Activated CD4-positive, alpha-beta T cell treated with anti-CD3 and anti-CD28 coated beads, Interleukin-2, amount 50 U/mL, for 16 hours (primary cell): ENCODE data around the gene MAPK8IP2.
"Not testable (repeated sequence)": the region's sequence is repeated elsewhere in the genome, so short reads cannot be mapped to it uniquely, and the experiment has no call there.

Experiments
- DNase-seq: peaks from one replicate; pipeline ENCODE4 v3.0.0-alpha.2; 2020

MAPK8IP2 gene

GRCh38 chr22:50600967-50601668 lies 525 bp downstream of the MAPK8IP2 start:
- no peak for DNase-seq

- no peak for DNase-seq
These were observed 1.2 kb downstream of the MAPK8IP2 start for GRCh38 chr22:50601669-50602337.

GRCh38 chr22:50602338-50602700 lies 1.7 kb downstream of the MAPK8IP2 start:
- DNase-seq, result no peak

GRCh38 chr22:50603511-50604255 lies 3.1 kb downstream of the MAPK8IP2 start:
- DNase-seq, result no peak

- DNase-seq, result no peak
These were observed 3.8 kb downstream of the MAPK8IP2 start for GRCh38 chr22:50604256-50605001.

- no peak for DNase-seq
These were observed 4.5 kb downstream of the MAPK8IP2 start for GRCh38 chr22:50605002-50605612.

GRCh38 chr22:50605613-50606074 lies 5.1 kb downstream of the MAPK8IP2 start:
- DNase-seq, result no peak

GRCh38 chr22:50606165-50606945 lies 5.8 kb downstream of the MAPK8IP2 start:
- peak; percentile 12 for DNase-seq

- DNase-seq, result no peak
These were observed 6.5 kb downstream of the MAPK8IP2 start for GRCh38 chr22:50606946-50607658.

GRCh38 chr22:50607659-50608020 lies 7.0 kb downstream of the MAPK8IP2 start:
- DNase-seq, result no peak

GRCh38 chr22:50608058-50608840 lies 7.7 kb downstream of the MAPK8IP2 start:
- DNase-seq, result not testable (repeated sequence)

- DNase-seq, result no peak
These were observed 8.4 kb downstream of the MAPK8IP2 start for GRCh38 chr22:50608996-50609395.

- DNase-seq, result no peak
These were observed 9.0 kb downstream of the MAPK8IP2 start for GRCh38 chr22:50609599-50609998.

GRCh38 chr22:50610041-50610451 lies 9.5 kb downstream of the MAPK8IP2 start:
- DNase-seq, result no peak

- DNase-seq, result no peak
These were observed 10.0 kb downstream of the MAPK8IP2 start for GRCh38 chr22:50610581-50610980.

- DNase-seq, result no peak
These were observed 10.9 kb downstream of the MAPK8IP2 start for GRCh38 chr22:50611341-50612060.

GRCh38 chr22:50612168-50612527 lies 11.6 kb downstream of the MAPK8IP2 start:
- DNase-seq, result no peak

GRCh38 chr22:50612528-50613221 lies 12.1 kb downstream of the MAPK8IP2 start:
- no peak for DNase-seq
